Activated CD4-positive, alpha-beta T cell treated with anti-CD3 and anti-CD28 coated beads, Interleukin-2, amount 50 U/mL, for 16 hours (primary cell): ENCODE measurements around the gene PKD1.
"Not testable (repeated sequence)": the region's sequence is repeated elsewhere in the genome, so short reads cannot be mapped to it uniquely, and the experiment has no call there.

Experiments
- DNase-seq: peaks from one replicate; pipeline ENCODE4 v3.0.0-alpha.2; 2020

Gene PKD1

GRCh38 chr16:2149630-2150417 lies 14.1 kb upstream of the PKD1 start:
- peak; percentile 54 for DNase-seq

GRCh38 chr16:2148714-2149629 lies 13.3 kb upstream of the PKD1 start:
- peak; percentile 41 for DNase-seq

- DNase-seq = peak; percentile 36
Observed at GRCh38 chr16:2147981-2148671, 12.4 kb upstream of the PKD1 start, which contains the start of gene RAB26. TSS of gene RAB26 (plus strand) at chr16:2148625. CDS start at chr16:2148784, 159 bp downstream.

- no peak for DNase-seq
Observed at GRCh38 chr16:2147378-2147777, 11.7 kb upstream of the PKD1 start.

- no peak for DNase-seq
Observed at GRCh38 chr16:2145843-2146242, 10.1 kb upstream of the PKD1 start.

- no peak for DNase-seq
Observed at GRCh38 chr16:2143878-2144485, 8.3 kb upstream of the PKD1 start.

- no peak for DNase-seq
Observed at GRCh38 chr16:2142942-2143877, 7.5 kb upstream of the PKD1 start.

- not testable (repeated sequence) for DNase-seq
Observed at GRCh38 chr16:2135071-2135470, 627 bp downstream of the PKD1 start.

- DNase-seq = not testable (repeated sequence)
Observed at GRCh38 chr16:2133797-2134196, 1.9 kb downstream of the PKD1 start.

GRCh38 chr16:2129890-2130447 lies 5.7 kb downstream of the PKD1 start:
- not testable (repeated sequence) for DNase-seq

GRCh38 chr16:2129251-2129650 lies 6.4 kb downstream of the PKD1 start:
- DNase-seq = not testable (repeated sequence)

GRCh38 chr16:2127630-2128280 lies 7.9 kb downstream of the PKD1 start:
- peak; percentile 68 for DNase-seq

GRCh38 chr16:2126928-2127556 lies 8.7 kb downstream of the PKD1 start:
- not testable (repeated sequence) for DNase-seq

- DNase-seq = not testable (repeated sequence)
Observed at GRCh38 chr16:2126161-2126743, 9.4 kb downstream of the PKD1 start.

GRCh38 chr16:2125609-2126008 lies 10.1 kb downstream of the PKD1 start:
- DNase-seq = not testable (repeated sequence)

- not testable (repeated sequence) for DNase-seq
Observed at GRCh38 chr16:2124694-2125444, 10.8 kb downstream of the PKD1 start.

GRCh38 chr16:2124377-2124693 lies 11.4 kb downstream of the PKD1 start:
- not testable (repeated sequence) for DNase-seq

GRCh38 chr16:2123706-2124376 lies 11.9 kb downstream of the PKD1 start:
- DNase-seq = not testable (repeated sequence)
